ENCODE measurements around the gene KCNJ10.
"Not testable (repeated sequence)": the region's sequence is repeated elsewhere in the genome, so short reads cannot be mapped to it uniquely, and the experiment has no call there.

Gene KCNJ10

GRCh38 chr1:160053548-160054365, 16.2 kb downstream of the KCNJ10 start:
- peak; percentile 41 for DNase-seq

GRCh38 chr1:160052936-160053335, 17.0 kb downstream of the KCNJ10 start:
- DNase-seq = peak; percentile 41

- no peak for DNase-seq
Observed at GRCh38 chr1:160050619-160051018, 19.3 kb downstream of the KCNJ10 start.

- DNase-seq = not testable (repeated sequence)
Observed at GRCh38 chr1:160050182-160050581, 19.8 kb downstream of the KCNJ10 start.

GRCh38 chr1:160049101-160049500, 20.9 kb downstream of the KCNJ10 start:
- DNase-seq = no peak

- peak; percentile 22 for DNase-seq
Observed at GRCh38 chr1:160048335-160048734, 21.6 kb downstream of the KCNJ10 start.

- DNase-seq = peak; percentile 27
Observed at GRCh38 chr1:160047111-160047991, 22.6 kb downstream of the KCNJ10 start.

GRCh38 chr1:160046494-160047110, 23.4 kb downstream of the KCNJ10 start:
- peak; percentile 59 for DNase-seq

GRCh38 chr1:160045653-160046052, 24.3 kb downstream of the KCNJ10 start:
- no peak for DNase-seq

GRCh38 chr1:160043543-160043942, 26.4 kb downstream of the KCNJ10 start:
- peak; percentile 25 for DNase-seq

GRCh38 chr1:160040476-160040875, 29.5 kb downstream of the KCNJ10 start:
- DNase-seq = no peak

GRCh38 chr1:160032165-160032820, 37.7 kb downstream of the KCNJ10 start:
- peak; percentile 52 for DNase-seq

- peak; percentile 98 for DNase-seq
Observed at GRCh38 chr1:160031365-160032164, 38.4 kb downstream of the KCNJ10 start, which contains the start of gene PIGM. Gene PIGM, minus strand, starts transcription at chr1:160031990. Its CDS starts 251 bp downstream, at chr1:160031739.

- DNase-seq = peak; percentile 31
Observed at GRCh38 chr1:160030657-160031364, 39.1 kb downstream of the KCNJ10 start.

- DNase-seq = no peak
Observed at GRCh38 chr1:160028426-160028825, 41.5 kb downstream of the KCNJ10 start.

- DNase-seq = no peak
Observed at GRCh38 chr1:160025314-160025713, 44.6 kb downstream of the KCNJ10 start.

GRCh38 chr1:160024195-160024905, 45.6 kb downstream of the KCNJ10 start:
- no peak for DNase-seq

- peak; percentile 12 for DNase-seq
Observed at GRCh38 chr1:160022330-160023310, 47.3 kb downstream of the KCNJ10 start.
